CD14-positive monocyte (primary cell): Measurements from ENCODE around the gene FAM135A. TPM values are rescaled to one million over a fixed set of nuclear protein-coding genes. Genes with fewer than 3 reads are reported as not detected.

Experiments used
- DNase-seq, 3 donors: peaks; one replicate each; pipeline ENCODE4 v3.0.0-alpha.2; 2011 to 2022
- H2AFZ ChIP-seq: 2 replicates; pipeline ENCODE4 v1.6.0; 2012; ENCODE audit warnings: mild to moderate bottlenecking, low read depth, low read length, inconsistent platforms; ENCODE audit not compliant: insufficient read depth, poor library complexity, severe bottlenecking
- H3K27ac ChIP-seq, 2 donors: 1 replicate in 1 of 2; 2 replicates in 1 of 2; pipeline ENCODE4 v1.5.1; 2012 to 2013; ENCODE audit warnings: low read length in 2 of 2, control low read depth in 1 of 2, inconsistent platforms in 1 of 2, low read depth in 1 of 2, mild to moderate bottlenecking in 1 of 2
- H3K27me3 ChIP-seq, 2 donors: one replicate each; pipeline versions ENCODE4 v1.6.0 to v1.6.1; 2011 to 2013; ENCODE audit warnings: low read length in 2 of 2; ENCODE audit not compliant: control insufficient read depth in 2 of 2, insufficient read depth in 2 of 2
- H3K36me3 ChIP-seq, 2 donors: replicated peaks in 1 of 2; 1 replicate in 1 of 2; 2 replicates in 1 of 2; pipeline versions ENCODE4 v1.5.1 to v1.6.1; 2012 to 2013; ENCODE audit warnings: low read length in 2 of 2, control low read depth in 1 of 2, inconsistent platforms in 1 of 2, mild to moderate bottlenecking in 1 of 2; ENCODE audit not compliant: insufficient read depth in 2 of 2, control insufficient read depth in 1 of 2
- H3K4me1 ChIP-seq, 2 donors: 1 replicate in 1 of 2; 2 replicates in 1 of 2; pipeline versions ENCODE4 v1.5.1 to v1.6.1; 2012 to 2013; ENCODE audit warnings: low read length in 2 of 2, control low read depth in 1 of 2, inconsistent platforms in 1 of 2, mild to moderate bottlenecking in 1 of 2, moderate library complexity in 1 of 2; ENCODE audit not compliant: insufficient read depth in 2 of 2, control insufficient read depth in 1 of 2
- H3K4me2 ChIP-seq: replicated peaks from 2 replicates; pipeline ENCODE3; 2012; ENCODE audit warnings: low read length, moderate library complexity, mild to moderate bottlenecking; ENCODE audit not compliant: poor library complexity, severe bottlenecking; ENCODE audit errors: extremely low read depth
- H3K4me3 ChIP-seq, 3 experiments: fragments of 200-600 bp in 1 of 3; sonication (generic) in 1 of 3; replicated peaks in 1 of 3; 1 replicate in 2 of 3; 2 replicates in 1 of 3; pipeline ENCODE4 v1.5.1; 2011 to 2013; ENCODE audit warnings: low read length in 3 of 3, mild to moderate bottlenecking in 3 of 3, control low read depth in 2 of 3, low read depth in 2 of 3, inconsistent platforms in 1 of 3, moderate library complexity in 1 of 3
- H3K79me2 ChIP-seq: 2 replicates; pipeline ENCODE4 v1.6.0; 2012; ENCODE audit warnings: mild to moderate bottlenecking, control low read depth, inconsistent platforms, low read length, moderate library complexity; ENCODE audit not compliant: insufficient read depth
- H3K9ac ChIP-seq: 2 replicates; pipeline ENCODE4 v1.6.0; 2017; ENCODE audit warnings: low read length, mild to moderate bottlenecking; ENCODE audit not compliant: insufficient read depth, poor library complexity, severe bottlenecking
- H3K9me3 ChIP-seq, 2 donors: replicated peaks in 1 of 2; 1 replicate in 1 of 2; 2 replicates in 1 of 2; pipeline versions ENCODE4 v1.5.1 to v1.6.1; 2012 to 2013; ENCODE audit warnings: low read length in 2 of 2, control low read depth in 1 of 2; ENCODE audit not compliant: control insufficient read depth in 1 of 2, insufficient read depth in 1 of 2
- H4K20me1 ChIP-seq: 2 replicates; pipeline ENCODE4 v1.6.0; 2012; ENCODE audit warnings: mild to moderate bottlenecking, low read length, control low read depth, moderate library complexity; ENCODE audit not compliant: insufficient read depth
- H3K27ac Mint-ChIP-seq, 7 donors: one replicate each; pipeline ENCODE4 v1.8.0; 2020; ENCODE audit warnings: mild to moderate bottlenecking in 7 of 7, mixed read lengths in 7 of 7, moderate library complexity in 6 of 7, inconsistent platforms in 2 of 7
- H3K27me3 Mint-ChIP-seq, 3 donors: one replicate each; pipeline ENCODE4 v1.8.0; 2021 to 2022; ENCODE audit warnings: low read depth in 3 of 3, mild to moderate bottlenecking in 3 of 3, mixed read lengths in 3 of 3, moderate library complexity in 3 of 3, inconsistent platforms in 1 of 3
- H3K36me3 Mint-ChIP-seq, 2 donors: one replicate each; pipeline ENCODE4 v1.8.0; 2020; ENCODE audit warnings: mixed read lengths in 2 of 2, inconsistent platforms in 1 of 2, mild to moderate bottlenecking in 1 of 2
- H3K4me1 Mint-ChIP-seq: one replicate; pipeline ENCODE4 v1.8.0; 2020; ENCODE audit warnings: mild to moderate bottlenecking, mixed read lengths
- H3K4me3 Mint-ChIP-seq, 2 donors: one replicate each; pipeline ENCODE4 v1.8.0; 2020; ENCODE audit warnings: mild to moderate bottlenecking in 2 of 2, mixed read lengths in 2 of 2, moderate library complexity in 1 of 2
- H3K9me3 Mint-ChIP-seq, 7 donors: one replicate each; pipeline ENCODE4 v1.8.0; 2020 to 2022; ENCODE audit warnings: mixed read lengths in 7 of 7, mild to moderate bottlenecking in 6 of 7, moderate library complexity in 6 of 7, inconsistent platforms in 2 of 7
- CTCF ChIP-seq: fragments of 200-600 bp; IDR thresholded peaks from one replicate; pipeline ENCODE4 v1.8.0; 2022; ENCODE audit warnings: antibody characterized with exemption, mild to moderate bottlenecking
- WGBS: methylation state at CpG from one replicate; pipeline ENCODE4 v1.1.5; 2013; ENCODE audit warnings: missing lambda C conversion rate; ENCODE audit not compliant: insufficient coverage; 5-methylcytosine and 5-hydroxymethylcytosine counted together
- intact Hi-C, 2 donors: fragments of 100-400 bp; cut with micrococcal nuclease; formaldehyde crosslinking; loops; one replicate each; pipeline versions ENCODE4 v1.15.0 to v1.15.1; 2023
- polyA plus RNA-seq, 3 donors: library from polyadenylated mRNA; depleted of rRNA in 1 of 3; unstranded in 2 of 3; stranded (reverse) in 1 of 3; fragments of 300-500 nt in 2 of 3; fragments of >200 nt in 1 of 3; fragmentation: Illumina TruSeq in 2 of 3; gene quantifications; 1 replicate in 2 of 3; 2 replicates in 1 of 3; pipeline ENCODE4 v1.2.3, GENCODE V29; 2012 to 2021

FAM135A gene
- polyA plus RNA-seq, 3 donors: 4.1 to 10.3 (median 5.4) TPM

DNA sequence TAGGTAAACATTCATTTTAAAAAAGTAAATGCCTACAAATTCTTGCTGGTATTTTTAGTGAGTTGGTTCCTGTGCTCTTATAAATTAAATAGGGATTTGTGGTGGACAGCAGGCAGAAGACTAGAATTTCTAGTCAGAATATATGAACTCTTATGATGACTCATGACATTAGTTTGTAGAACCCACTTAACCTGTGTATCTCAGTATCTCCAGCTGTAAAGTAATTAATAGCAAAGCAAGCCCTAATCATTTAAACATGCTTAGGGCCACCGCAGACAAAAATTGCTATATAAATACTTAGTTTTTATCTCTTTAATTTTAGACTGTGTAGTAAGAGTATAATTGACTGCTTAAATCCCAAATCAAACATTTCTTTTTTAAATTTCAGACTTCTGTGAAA, 2.4 kb downstream of the FAM135A start:
- no peak overlapping the region for H3K4me2 ChIP-seq
- no peak for DNase-seq
- peaks cover 3% of the 10 kb centered on the region for H4K20me1 ChIP-seq
- no peak for TF ChIP-seq CTCF
- peaks cover 19 to 21% of the 10 kb centered on the region in 2 donors for H3K36me3 Mint-ChIP-seq
- no peak overlapping the region for H3K9ac ChIP-seq
- no peak overlapping the region for H3K4me3 Mint-ChIP-seq
- peaks cover 17 to 24% of the 10 kb centered on the region in 2 donors for H3K36me3 ChIP-seq
- intact Hi-C loops: loop anchor here in 1 of 2 donors (10.0 kb wide), 1 partner anchor 259 kb away; no protein-coding TSS in a partner anchor
- peaks cover 22% of the 10 kb centered on the region for H3K4me1 Mint-ChIP-seq
- no peaks in the 10 kb centered on the region for H3K9me3 ChIP-seq
- no CpG with 5 or more reads among the region's 1 CpG for WGBS
- no peak overlapping the region for H3K27ac ChIP-seq
- H3K4me1 ChIP-seq: peaks cover 14 to 23% of the 10 kb centered on the region in 2 donors
- peaks cover 0 to 5% (median 0%) of the 10 kb centered on the region in 3 donors for H3K27me3 Mint-ChIP-seq
- H3K4me3 ChIP-seq: no peak overlapping the region
- H3K27me3 ChIP-seq: no peaks in the 10 kb centered on the region
- peaks cover 18% of the 10 kb centered on the region for H3K79me2 ChIP-seq
- H2AFZ ChIP-seq: no peak overlapping the region
- H3K9me3 Mint-ChIP-seq: peaks cover 0 to 3% (median 0%) of the 10 kb centered on the region in 7 donors
- H3K27ac Mint-ChIP-seq: peak overlapping the region in 1 of 7 donors; percentile 18

- no peak overlapping the region for H3K9ac ChIP-seq
- H3K27ac ChIP-seq: no peak overlapping the region
- H3K27me3 ChIP-seq: no peaks in the 10 kb centered on the region
- no peak overlapping the region for H2AFZ ChIP-seq
- peaks cover 37 to 43% of the 10 kb centered on the region in 2 donors for H3K36me3 Mint-ChIP-seq
- DNase-seq: no peak
- H3K4me2 ChIP-seq: no peak overlapping the region
- H3K9me3 Mint-ChIP-seq: peaks cover 0 to 1% (median 0%) of the 10 kb centered on the region in 7 donors
- H3K4me3 Mint-ChIP-seq: no peak overlapping the region
- peaks cover 0 to 2% (median 0%) of the 10 kb centered on the region in 3 donors for H3K27me3 Mint-ChIP-seq
- peaks cover 12% of the 10 kb centered on the region for H3K79me2 ChIP-seq
- H3K4me1 ChIP-seq: no peaks in the 10 kb centered on the region
- intact Hi-C loops: no loop called here
- WGBS: 100% methylated on average over 1 of the region's 2 CpGs
- no peak for TF ChIP-seq CTCF
- no peak overlapping the region for H3K4me3 ChIP-seq
- H3K27ac Mint-ChIP-seq: peak overlapping the region in 1 of 7 donors; percentile 21
- H3K36me3 ChIP-seq: peaks cover 31 to 42% of the 10 kb centered on the region in 2 donors
- peaks cover 6% of the 10 kb centered on the region for H4K20me1 ChIP-seq
- no peaks in the 10 kb centered on the region for H3K4me1 Mint-ChIP-seq
- no peaks in the 10 kb centered on the region for H3K9me3 ChIP-seq
Measured at GRCh38 chr6:70421509-70421908, 8.2 kb downstream of the FAM135A start.
